ENCODE measurements around the gene SMCO2.

- TF ChIP-seq POLR2AphosphoS5 (IDR thresholded peaks at IDR 0.05; ENCODE audit: low read depth, low read length) (no peak), SIN3A (IDR thresholded peaks at IDR 0.05; ENCODE audit: borderline replicate concordance, insufficient read depth, low read length) (no peak)
- TF ChIP-seq, protein P1, sequence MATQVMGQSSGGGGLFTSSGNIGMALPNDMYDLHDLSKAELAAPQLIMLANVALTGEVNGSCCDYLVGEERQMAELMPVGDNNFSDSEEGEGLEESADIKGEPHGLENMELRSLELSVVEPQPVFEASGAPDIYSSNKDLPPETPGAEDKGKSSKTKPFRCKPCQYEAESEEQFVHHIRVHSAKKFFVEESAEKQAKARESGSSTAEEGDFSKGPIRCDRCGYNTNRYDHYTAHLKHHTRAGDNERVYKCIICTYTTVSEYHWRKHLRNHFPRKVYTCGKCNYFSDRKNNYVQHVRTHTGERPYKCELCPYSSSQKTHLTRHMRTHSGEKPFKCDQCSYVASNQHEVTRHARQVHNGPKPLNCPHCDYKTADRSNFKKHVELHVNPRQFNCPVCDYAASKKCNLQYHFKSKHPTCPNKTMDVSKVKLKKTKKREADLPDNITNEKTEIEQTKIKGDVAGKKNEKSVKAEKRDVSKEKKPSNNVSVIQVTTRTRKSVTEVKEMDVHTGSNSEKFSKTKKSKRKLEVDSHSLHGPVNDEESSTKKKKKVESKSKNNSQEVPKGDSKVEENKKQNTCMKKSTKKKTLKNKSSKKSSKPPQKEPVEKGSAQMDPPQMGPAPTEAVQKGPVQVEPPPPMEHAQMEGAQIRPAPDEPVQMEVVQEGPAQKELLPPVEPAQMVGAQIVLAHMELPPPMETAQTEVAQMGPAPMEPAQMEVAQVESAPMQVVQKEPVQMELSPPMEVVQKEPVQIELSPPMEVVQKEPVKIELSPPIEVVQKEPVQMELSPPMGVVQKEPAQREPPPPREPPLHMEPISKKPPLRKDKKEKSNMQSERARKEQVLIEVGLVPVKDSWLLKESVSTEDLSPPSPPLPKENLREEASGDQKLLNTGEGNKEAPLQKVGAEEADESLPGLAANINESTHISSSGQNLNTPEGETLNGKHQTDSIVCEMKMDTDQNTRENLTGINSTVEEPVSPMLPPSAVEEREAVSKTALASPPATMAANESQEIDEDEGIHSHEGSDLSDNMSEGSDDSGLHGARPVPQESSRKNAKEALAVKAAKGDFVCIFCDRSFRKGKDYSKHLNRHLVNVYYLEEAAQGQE (IDR thresholded peaks at IDR 0.05; ENCODE audit: insufficient read depth in 1 of 2, low read depth in 2 of 2, low read length in 2 of 2), result no peak
These were observed 88.8 kb downstream of the SMCO2 start for GRCh38 chr12:27535318-27535717.
